Epithelial cell of esophagus (primary cell): ENCODE data around the gene CCDC85C.

Source experiments
- DNase-seq: peaks from one replicate; pipeline ENCODE4 v3.0.0; 2010; ENCODE audit warnings: low read depth
- H3K4me3 ChIP-seq: 2 replicates; pipeline ENCODE4 v1.5.1; 2011; ENCODE audit warnings: mild to moderate bottlenecking, low read length, control low read depth
- TF ChIP-seq, protein P1 (sequence below): IDR thresholded peaks from 2 replicates; pipeline ENCODE4 v1.5.1; 2011; ENCODE audit warnings: low read depth, mild to moderate bottlenecking, low read length, control low read depth, inconsistent platforms; ENCODE audit not compliant: insufficient read depth; ENCODE audit errors: missing control alignments

The CCDC85C gene

GRCh38 chr14:99593971-99594841, 9.8 kb downstream of the CCDC85C start:
- DNase-seq, result no peak
- H3K4me3 ChIP-seq, result no peak overlapping the region
- TF ChIP-seq, protein P1, sequence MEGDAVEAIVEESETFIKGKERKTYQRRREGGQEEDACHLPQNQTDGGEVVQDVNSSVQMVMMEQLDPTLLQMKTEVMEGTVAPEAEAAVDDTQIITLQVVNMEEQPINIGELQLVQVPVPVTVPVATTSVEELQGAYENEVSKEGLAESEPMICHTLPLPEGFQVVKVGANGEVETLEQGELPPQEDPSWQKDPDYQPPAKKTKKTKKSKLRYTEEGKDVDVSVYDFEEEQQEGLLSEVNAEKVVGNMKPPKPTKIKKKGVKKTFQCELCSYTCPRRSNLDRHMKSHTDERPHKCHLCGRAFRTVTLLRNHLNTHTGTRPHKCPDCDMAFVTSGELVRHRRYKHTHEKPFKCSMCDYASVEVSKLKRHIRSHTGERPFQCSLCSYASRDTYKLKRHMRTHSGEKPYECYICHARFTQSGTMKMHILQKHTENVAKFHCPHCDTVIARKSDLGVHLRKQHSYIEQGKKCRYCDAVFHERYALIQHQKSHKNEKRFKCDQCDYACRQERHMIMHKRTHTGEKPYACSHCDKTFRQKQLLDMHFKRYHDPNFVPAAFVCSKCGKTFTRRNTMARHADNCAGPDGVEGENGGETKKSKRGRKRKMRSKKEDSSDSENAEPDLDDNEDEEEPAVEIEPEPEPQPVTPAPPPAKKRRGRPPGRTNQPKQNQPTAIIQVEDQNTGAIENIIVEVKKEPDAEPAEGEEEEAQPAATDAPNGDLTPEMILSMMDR, result no peak

DNA sequence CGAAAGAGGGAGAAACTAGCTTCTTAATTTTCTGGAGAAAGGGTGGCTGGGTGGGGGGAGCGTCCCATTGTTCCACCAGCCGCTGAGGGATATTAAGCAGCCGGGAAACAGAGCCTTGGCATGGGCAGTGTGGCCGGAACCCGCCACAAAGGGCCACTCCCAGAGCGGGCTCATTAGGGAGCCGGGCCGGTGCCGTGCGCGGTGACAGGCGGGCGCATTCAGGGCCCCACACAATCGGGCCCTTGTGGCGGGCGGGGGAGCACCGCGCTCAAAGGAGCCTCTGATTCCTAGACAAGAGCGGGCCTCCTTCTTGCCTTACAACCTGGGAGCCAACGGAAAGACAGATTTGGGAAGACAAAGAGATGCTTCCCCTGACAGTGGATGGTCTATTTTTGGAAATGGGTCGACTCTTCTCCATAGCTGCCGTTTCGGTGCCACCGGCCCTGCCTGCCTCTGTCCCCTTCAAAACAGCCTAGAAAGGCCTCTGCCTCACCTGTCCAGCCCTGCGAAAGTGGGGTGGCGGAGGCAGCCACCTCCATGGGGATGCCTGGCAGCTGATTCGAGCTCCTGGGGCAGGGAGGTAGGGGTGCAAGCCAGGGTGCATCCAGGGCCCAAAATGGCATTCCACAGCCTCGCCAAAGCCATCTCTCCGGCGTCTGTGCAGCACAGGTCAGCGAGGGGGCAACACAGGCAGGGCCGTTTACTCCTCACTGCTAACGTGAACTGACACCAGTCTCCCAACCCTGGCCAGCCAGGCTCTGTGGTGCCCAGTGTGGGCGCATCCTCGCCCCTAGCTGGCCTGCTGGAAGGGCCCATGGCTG, 10.9 kb downstream of the CCDC85C start:
- no peak for DNase-seq
- H3K4me3 ChIP-seq, result no peak overlapping the region
- TF ChIP-seq, protein P1, result no peak

- H3K4me3 ChIP-seq, result no peak overlapping the region
- TF ChIP-seq, protein P1, result no peak
- no peak for DNase-seq
Observed at GRCh38 chr14:99592394-99592793, 11.6 kb downstream of the CCDC85C start.

GRCh38 chr14:99590746-99591555, 13.1 kb downstream of the CCDC85C start:
- TF ChIP-seq, protein P1, result no peak
- H3K4me3 ChIP-seq, result no peak overlapping the region
- peak; percentile 27 for DNase-seq

- no peak overlapping the region for H3K4me3 ChIP-seq
- TF ChIP-seq, protein P1, result no peak
- DNase-seq, result no peak
Observed at GRCh38 chr14:99589651-99590530, 14.1 kb downstream of the CCDC85C start.

DNA sequence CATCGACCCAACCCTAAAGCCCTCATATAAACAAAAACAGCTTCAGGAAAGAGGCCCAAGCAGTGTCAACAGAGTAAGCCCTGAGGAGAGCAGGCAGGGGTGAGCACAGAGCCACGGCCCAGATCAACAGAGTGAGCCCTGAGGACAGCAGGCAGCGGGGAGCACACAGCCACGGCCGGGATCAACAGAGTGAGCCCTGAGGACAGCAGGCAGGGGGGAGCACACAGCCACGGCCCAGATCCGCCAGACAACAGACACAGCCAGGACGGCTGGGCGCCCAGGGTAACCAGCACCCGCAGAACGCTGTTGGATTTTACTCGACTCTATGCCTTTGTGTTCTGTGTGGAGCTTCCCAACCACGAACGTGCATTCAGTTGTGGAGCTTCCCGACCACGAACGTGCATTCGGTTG, 15.0 kb downstream of the CCDC85C start:
- DNase-seq, result no peak
- TF ChIP-seq, protein P1, result no peak
- H3K4me3 ChIP-seq, result no peak overlapping the region
